Gastrocnemius medialis (tissue), 4 donors: ENCODE data around the gene ZNF423.

Experiments
- POLR2A ChIP-seq, 2 donors: fragments of 450-650 bp; IDR thresholded peaks; one replicate each; pipeline ENCODE4 v1.6.1; 2017; ENCODE audit warnings: antibody characterized with exemption in 2 of 2, mild to moderate bottlenecking in 2 of 2, moderate library complexity in 2 of 2
- TF ChIP-seq, protein P1 (sequence below), 5 experiments: fragments of 450-650 bp in 3 of 5; fragments of 200-600 bp in 2 of 5; sonication (generic) in 2 of 5; IDR thresholded peaks in 4 of 5; conservative IDR thresholded peaks in 1 of 5; 1 replicate in 4 of 5; 2 replicates in 1 of 5; pipeline ENCODE4 v1.5.1; 2016 to 2019; ENCODE audit warnings: antibody characterized with exemption in 5 of 5, mild to moderate bottlenecking in 3 of 5, moderate library complexity in 3 of 5

DNA sequence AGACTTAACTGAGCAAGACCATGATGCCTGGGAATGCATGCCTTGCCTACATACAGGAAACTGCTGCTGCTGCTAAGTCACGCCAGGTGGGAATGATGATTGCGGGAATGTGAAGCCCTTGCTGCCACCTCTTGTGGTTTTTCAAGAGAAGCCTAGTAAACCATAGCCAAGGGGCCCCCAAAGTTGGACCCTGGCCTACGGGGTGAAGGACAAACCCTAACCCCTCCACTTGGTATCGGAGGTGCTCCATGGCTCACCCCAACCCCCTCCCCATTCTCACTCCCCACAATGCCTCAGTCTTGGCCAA is 233.9 kb downstream of the ZNF423 start:
- TF ChIP-seq, protein P1, sequence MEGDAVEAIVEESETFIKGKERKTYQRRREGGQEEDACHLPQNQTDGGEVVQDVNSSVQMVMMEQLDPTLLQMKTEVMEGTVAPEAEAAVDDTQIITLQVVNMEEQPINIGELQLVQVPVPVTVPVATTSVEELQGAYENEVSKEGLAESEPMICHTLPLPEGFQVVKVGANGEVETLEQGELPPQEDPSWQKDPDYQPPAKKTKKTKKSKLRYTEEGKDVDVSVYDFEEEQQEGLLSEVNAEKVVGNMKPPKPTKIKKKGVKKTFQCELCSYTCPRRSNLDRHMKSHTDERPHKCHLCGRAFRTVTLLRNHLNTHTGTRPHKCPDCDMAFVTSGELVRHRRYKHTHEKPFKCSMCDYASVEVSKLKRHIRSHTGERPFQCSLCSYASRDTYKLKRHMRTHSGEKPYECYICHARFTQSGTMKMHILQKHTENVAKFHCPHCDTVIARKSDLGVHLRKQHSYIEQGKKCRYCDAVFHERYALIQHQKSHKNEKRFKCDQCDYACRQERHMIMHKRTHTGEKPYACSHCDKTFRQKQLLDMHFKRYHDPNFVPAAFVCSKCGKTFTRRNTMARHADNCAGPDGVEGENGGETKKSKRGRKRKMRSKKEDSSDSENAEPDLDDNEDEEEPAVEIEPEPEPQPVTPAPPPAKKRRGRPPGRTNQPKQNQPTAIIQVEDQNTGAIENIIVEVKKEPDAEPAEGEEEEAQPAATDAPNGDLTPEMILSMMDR (IDR thresholded peaks at IDR 0.05 in 4 of 5, conservative IDR thresholded peaks at IDR 0.05 in 1 of 5), result no peak
- TF ChIP-seq POLR2A (IDR thresholded peaks at IDR 0.05), result no peak
